ENCODE measurements around the gene ZNF296.

ZNF296 gene

GRCh38 chr19:45027371-45027770 lies 48.9 kb downstream of the ZNF296 start:
- no peak for DNase-seq
- H3K36me3 ChIP-seq, result no peaks in the 10 kb centered on the region
- TF ChIP-seq, protein P1, sequence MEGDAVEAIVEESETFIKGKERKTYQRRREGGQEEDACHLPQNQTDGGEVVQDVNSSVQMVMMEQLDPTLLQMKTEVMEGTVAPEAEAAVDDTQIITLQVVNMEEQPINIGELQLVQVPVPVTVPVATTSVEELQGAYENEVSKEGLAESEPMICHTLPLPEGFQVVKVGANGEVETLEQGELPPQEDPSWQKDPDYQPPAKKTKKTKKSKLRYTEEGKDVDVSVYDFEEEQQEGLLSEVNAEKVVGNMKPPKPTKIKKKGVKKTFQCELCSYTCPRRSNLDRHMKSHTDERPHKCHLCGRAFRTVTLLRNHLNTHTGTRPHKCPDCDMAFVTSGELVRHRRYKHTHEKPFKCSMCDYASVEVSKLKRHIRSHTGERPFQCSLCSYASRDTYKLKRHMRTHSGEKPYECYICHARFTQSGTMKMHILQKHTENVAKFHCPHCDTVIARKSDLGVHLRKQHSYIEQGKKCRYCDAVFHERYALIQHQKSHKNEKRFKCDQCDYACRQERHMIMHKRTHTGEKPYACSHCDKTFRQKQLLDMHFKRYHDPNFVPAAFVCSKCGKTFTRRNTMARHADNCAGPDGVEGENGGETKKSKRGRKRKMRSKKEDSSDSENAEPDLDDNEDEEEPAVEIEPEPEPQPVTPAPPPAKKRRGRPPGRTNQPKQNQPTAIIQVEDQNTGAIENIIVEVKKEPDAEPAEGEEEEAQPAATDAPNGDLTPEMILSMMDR (IDR thresholded peaks at IDR 0.05; ENCODE audit: low read depth, low read length), result no peak
- no peak overlapping the region for H3K4me3 ChIP-seq (ENCODE audit: low read depth, low read length)
- no peak overlapping the region for H3K27ac ChIP-seq
- H3K27me3 ChIP-seq (ENCODE audit: insufficient read depth, low read depth, severe bottlenecking), result no peaks in the 10 kb centered on the region
- peaks cover 4% of the 10 kb centered on the region for H3K9me3 ChIP-seq (ENCODE audit: severe bottlenecking)

DNA sequence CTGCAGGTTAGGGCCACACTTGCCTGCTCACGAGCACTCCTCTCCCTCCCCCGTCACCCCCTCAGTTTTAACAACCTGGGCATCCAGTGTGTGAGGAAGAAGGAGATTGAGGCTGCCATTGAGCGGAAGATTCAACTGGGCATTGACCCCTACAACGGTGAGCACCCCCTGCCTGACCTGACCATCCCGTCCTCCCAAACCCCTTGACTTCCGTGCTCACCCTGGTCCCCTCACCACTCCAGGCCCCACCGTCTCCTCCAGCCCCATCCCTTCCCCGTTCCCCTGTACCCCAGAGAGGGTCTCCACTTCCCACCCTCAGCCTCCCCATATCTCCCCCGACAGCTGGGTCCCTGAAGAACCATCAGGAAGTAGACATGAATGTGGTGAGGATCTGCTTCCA lies 51.0 kb downstream of the ZNF296 start:
- no peak overlapping the region for H3K4me3 ChIP-seq (ENCODE audit: low read depth, low read length)
- DNase-seq, result no peak
- no peaks in the 10 kb centered on the region for H3K9me3 ChIP-seq (ENCODE audit: severe bottlenecking)
- no peaks in the 10 kb centered on the region for H3K36me3 ChIP-seq
- H3K27ac ChIP-seq, result no peak overlapping the region
- TF ChIP-seq, protein P1 (IDR thresholded peaks at IDR 0.05; ENCODE audit: low read depth, low read length), result no peak
- H3K27me3 ChIP-seq (ENCODE audit: insufficient read depth, low read depth, severe bottlenecking), result no peaks in the 10 kb centered on the region

- Histone ChIP-seq H3K27ac (no peak overlapping the region), H3K9me3 (ENCODE audit: severe bottlenecking) (no peaks in the 10 kb centered on the region), H3K27me3 (ENCODE audit: insufficient read depth, low read depth, severe bottlenecking) (no peaks in the 10 kb centered on the region), H3K36me3 (no peaks in the 10 kb centered on the region), H3K4me3 (ENCODE audit: low read depth, low read length) (no peak overlapping the region)
- TF ChIP-seq, protein P1 (IDR thresholded peaks at IDR 0.05; ENCODE audit: low read depth, low read length), result no peak
- DNase-seq, result no peak
These were observed 53.2 kb downstream of the ZNF296 start for GRCh38 chr19:45023048-45023447.

DNA sequence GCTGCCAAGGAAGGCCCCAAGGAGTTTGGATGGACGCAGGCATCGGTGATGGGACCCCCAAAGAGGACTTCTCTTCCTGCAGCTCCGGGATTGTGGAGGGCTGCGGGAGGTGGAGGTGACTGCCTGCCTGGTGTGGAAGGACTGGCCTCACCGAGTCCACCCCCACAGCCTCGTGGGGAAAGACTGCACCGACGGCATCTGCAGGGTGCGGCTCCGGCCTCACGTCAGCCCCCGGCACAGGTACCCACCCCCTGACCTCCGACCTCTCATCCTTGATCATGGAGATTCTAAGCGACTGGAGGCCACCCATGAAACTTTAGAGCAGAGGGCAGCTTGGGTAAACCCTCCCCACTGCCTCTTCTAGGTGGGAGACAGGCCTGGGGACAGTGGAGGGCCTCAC lies 54.3 kb downstream of the ZNF296 start:
- Histone ChIP-seq H3K4me3 (ENCODE audit: low read depth, low read length) (no peak overlapping the region), H3K9me3 (ENCODE audit: severe bottlenecking) (no peaks in the 10 kb centered on the region), H3K27ac (no peak overlapping the region), H3K36me3 (no peaks in the 10 kb centered on the region), H3K27me3 (ENCODE audit: insufficient read depth, low read depth, severe bottlenecking) (no peaks in the 10 kb centered on the region)
- DNase-seq, result no peak
- TF ChIP-seq, protein P1 (IDR thresholded peaks at IDR 0.05; ENCODE audit: low read depth, low read length), result no peak

Data from WERI-Rb-1 (cell line).